ENCODE results near the gene NTRK3.

Gene NTRK3

GRCh38 chr15:88014454-88015160 is 241.9 kb downstream of the NTRK3 start:
- H3K4me3 ChIP-seq (ENCODE audit: low read length), result no peak overlapping the region
- DNase-seq (ENCODE audit: low read depth), result no peak
- TF ChIP-seq CTCF (conservative IDR thresholded peaks at IDR 0.05; ENCODE audit: low read length), result no peak

- H3K4me3 ChIP-seq (ENCODE audit: low read length), result no peak overlapping the region
- TF ChIP-seq CTCF (conservative IDR thresholded peaks at IDR 0.05; ENCODE audit: low read length), result no peak
- no peak for DNase-seq (ENCODE audit: low read depth)
Observed at GRCh38 chr15:88013111-88013510, 243.4 kb downstream of the NTRK3 start.

GRCh38 chr15:88012688-88013087 is 243.9 kb downstream of the NTRK3 start:
- no peak for TF ChIP-seq CTCF (conservative IDR thresholded peaks at IDR 0.05; ENCODE audit: low read length)
- DNase-seq (ENCODE audit: low read depth), result no peak
- H3K4me3 ChIP-seq (ENCODE audit: low read length), result no peak overlapping the region

- DNase-seq (ENCODE audit: low read depth), result no peak
- TF ChIP-seq CTCF (conservative IDR thresholded peaks at IDR 0.05; ENCODE audit: low read length), result no peak
- H3K4me3 ChIP-seq (ENCODE audit: low read length), result no peak overlapping the region
Observed at GRCh38 chr15:88012233-88012632, 244.3 kb downstream of the NTRK3 start.

- TF ChIP-seq CTCF (conservative IDR thresholded peaks at IDR 0.05; ENCODE audit: low read length), result no peak
- no peak for DNase-seq (ENCODE audit: low read depth)
- H3K4me3 ChIP-seq (ENCODE audit: low read length), result no peak overlapping the region
Observed at GRCh38 chr15:88011533-88011932, 245.0 kb downstream of the NTRK3 start.

- DNase-seq (ENCODE audit: low read depth), result no peak
- H3K4me3 ChIP-seq (ENCODE audit: low read length), result no peak overlapping the region
- TF ChIP-seq CTCF (conservative IDR thresholded peaks at IDR 0.05; ENCODE audit: low read length), result no peak
Observed at GRCh38 chr15:88006146-88006545, 250.4 kb downstream of the NTRK3 start.

GRCh38 chr15:88004399-88004798 is 252.1 kb downstream of the NTRK3 start:
- no peak for TF ChIP-seq CTCF (conservative IDR thresholded peaks at IDR 0.05; ENCODE audit: low read length)
- DNase-seq (ENCODE audit: low read depth), result peak; percentile 7
- no peak overlapping the region for H3K4me3 ChIP-seq (ENCODE audit: low read length)

Data from AG10803 (cell line).